HG03469 (cell line): ENCODE results near the gene HMGN5.
A peak's percentile ranks its signal among the peaks of the same experiment; 100 is the strongest.

ENCODE experiments used
- ATAC-seq: cut with Tn5 transposase; IDR thresholded peaks from one replicate; pipeline ENCODE4 v1.9.1; 2021; ENCODE audit warnings: mild to moderate bottlenecking, moderate library complexity, moderate number of reproducible peaks; ENCODE audit not compliant: unreplicated experiment

HMGN5 gene

GRCh38 chrX:81120936-81121371, 80.8 kb downstream of the HMGN5 start:
- peak; percentile 43 for ATAC-seq

GRCh38 chrX:81120258-81120935, 81.3 kb downstream of the HMGN5 start:
- ATAC-seq: peak; percentile 14

- ATAC-seq: no peak
These were observed 87.0 kb downstream of the HMGN5 start for GRCh38 chrX:81114757-81115156.

GRCh38 chrX:81110286-81110685, 91.4 kb downstream of the HMGN5 start:
- ATAC-seq: no peak

- ATAC-seq: no peak
These were observed 119.1 kb downstream of the HMGN5 start for GRCh38 chrX:81082649-81083048.
